ENCODE results near the gene ZFYVE26. TPM values are rescaled to one million over a fixed set of nuclear protein-coding genes. Genes with fewer than 3 reads are reported as not detected.

The ZFYVE26 gene
- total RNA-seq, 1 experiment from 2014 or later, result 13.2 TPM

- Histone ChIP-seq H3K27me3 (ENCODE audit: insufficient read depth, low read length) (no peaks in the 10 kb centered on the region), H3K9me2 (ENCODE audit: insufficient read depth) (no peaks in the 10 kb centered on the region), H3K27ac (ENCODE audit: low read depth, low read length) (no peak overlapping the region), H3K9me3 (ENCODE audit: control insufficient read depth in 1 of 2, insufficient read depth in 1 of 2, low read depth in 1 of 2, low read length in 2 of 2) (no peaks in the 10 kb centered on the region), H2AFZ (ENCODE audit: low read depth, low read length, poor library complexity, severe bottlenecking) (no peak overlapping the region), H3K4me3 (replicated peaks in 1 of 2; ENCODE audit: low read depth in 1 of 2, low read length in 2 of 2) (no peak overlapping the region), H3K79me2 (ENCODE audit: insufficient read depth, low read length) (peaks cover 13% of the 10 kb centered on the region; the same call in 1 of the 2 replicates), H4K20me1 (ENCODE audit: insufficient read depth) (no peaks in the 10 kb centered on the region), H3K36me3 (ENCODE audit: control insufficient read depth in 1 of 2, insufficient read depth in 2 of 2, low read length in 2 of 2) (peaks cover 0 to 5% of the 10 kb centered on the region in 2 experiments; a peak in 2 of 4 replicates), H3K4me1 (ENCODE audit: control insufficient read depth in 1 of 2, insufficient read depth in 2 of 2, low read length in 2 of 2) (peaks cover 6 to 25% of the 10 kb centered on the region in 2 experiments; a peak in 3 of 4 replicates), H3K9ac (ENCODE audit: low read length) (no peak overlapping the region), H3K4me2 (ENCODE audit: low read length) (no peak overlapping the region)
- no peak for DNase-seq (ENCODE audit: low read depth, low spot score)
- no peak for ATAC-seq
- ChIA-PET POLR2A (no interaction called here), RAD21 (ENCODE audit: low non-redundant PET in 1 of 2, low total read pairs in 2 of 2, uncharacterized antibody in 2 of 2, unreplicated experiment in 2 of 2) (no interaction called here), CTCF (interaction anchor here (0.6 kb wide), 1 partner anchor 996 kb away, joined by 3 read pairs; no protein-coding TSS in a partner anchor)
- TF ChIP-seq ZBTB33 (IDR thresholded peaks at IDR 0.05; ENCODE audit: extremely low read depth, insufficient replicate concordance, low read length) (no peak), YY1 (IDR thresholded peaks at IDR 0.05; ENCODE audit: extremely low read depth, insufficient replicate concordance, low read depth, low read length) (no peak), JUND (IDR thresholded peaks at IDR 0.05) (no peak), SP1 (IDR thresholded peaks at IDR 0.05; ENCODE audit: low read depth) (no peak), ELF1 (IDR thresholded peaks at IDR 0.05; ENCODE audit: borderline replicate concordance, low read depth) (no peak), MAX (IDR thresholded peaks at IDR 0.05) (no peak), EZH2 (IDR thresholded peaks at IDR 0.05) (no peak), POLR2A (IDR thresholded peaks at IDR 0.05; ENCODE audit: borderline replicate concordance, extremely low read depth, insufficient read depth, insufficient read length) (no peak), EZH2phosphoT487 (IDR thresholded peaks at IDR 0.05; ENCODE audit: borderline replicate concordance) (no peak), POLR2AphosphoS5 (IDR thresholded peaks at IDR 0.05; ENCODE audit: low read depth, low read length) (no peak), ZNF274 (IDR thresholded peaks at IDR 0.05; ENCODE audit: low read depth, low read length) (no peak), SIN3A (IDR thresholded peaks at IDR 0.05; ENCODE audit: low read depth) (no peak), CEBPB (IDR thresholded peaks at IDR 0.05; ENCODE audit: low read depth) (no peak), ATF3 (IDR thresholded peaks at IDR 0.05) (no peak), TCF7L2 (IDR thresholded peaks at IDR 0.05; ENCODE audit: borderline replicate concordance, extremely low read depth, insufficient read depth, insufficient read length) (no peak), SRF (IDR thresholded peaks at IDR 0.05; ENCODE audit: low read depth) (no peak), ZFX (IDR thresholded peaks at IDR 0.05) (no peak), EGR1 (IDR thresholded peaks at IDR 0.05; ENCODE audit: low read depth) (no peak)
- BruUV-seq (replicated peaks), result no TSS peak
- intact Hi-C loops (cut with micrococcal nuclease), result no loop called here
Measured at GRCh38 chr14:67817750-67818438, 1.5 kb upstream of the ZFYVE26 start.
